HepG2 (cell line): ENCODE data around the gene ADIPOR1. TPM values are rescaled to one million over a fixed set of nuclear protein-coding genes. Genes with fewer than 3 reads are reported as not detected.
A peak's percentile ranks its signal among the peaks of the same experiment; 100 is the strongest.

Experiments
- AHR ChIP-seq: IDR thresholded peaks from 2 replicates; pipeline ENCODE4 v1.6.1; 2018; ENCODE audit warnings: missing genetic modification reagents, missing compliant biosample characterization
- ASH2L ChIP-seq: fragments of 300-600, 200-600 bp; sonication (generic); IDR thresholded peaks from 2 replicates; pipeline ENCODE4 v1.7.0; 2017; ENCODE audit warnings: low read depth, mild to moderate bottlenecking, moderate library complexity, mixed read lengths, low read length; ENCODE audit not compliant: insufficient read length
- CC2D1A ChIP-seq: sonication (generic); formaldehyde crosslinking; IDR thresholded peaks from 2 replicates; pipeline ENCODE4 v1.8.1; 2023; ENCODE audit warnings: mild to moderate bottlenecking, missing genetic modification reagents
- CCAR2 ChIP-seq: fragments of 200-400 bp; formaldehyde crosslinking; optimal IDR thresholded peaks from 2 replicates; pipeline ENCODE3; 2018; ENCODE audit warnings: low read depth, mild to moderate bottlenecking, low read length, moderate library complexity
- EED ChIP-seq: sonication (generic); formaldehyde crosslinking; IDR thresholded peaks from 2 replicates; pipeline ENCODE4 v1.5.0; 2020; ENCODE audit warnings: mild to moderate bottlenecking, missing genetic modification reagents
- ETS1 ChIP-seq: sonication (generic); formaldehyde crosslinking; IDR thresholded peaks from 2 replicates; pipeline ENCODE4 v1.4.0; 2020; ENCODE audit warnings: missing genetic modification reagents
- FOXC1 ChIP-seq: sonication (generic); formaldehyde crosslinking; IDR thresholded peaks from 2 replicates; pipeline ENCODE4 v1.8.0; 2022; ENCODE audit warnings: mild to moderate bottlenecking, missing genetic modification reagents, borderline replicate concordance
- GPBP1L1 ChIP-seq: sonication (generic); formaldehyde crosslinking; IDR thresholded peaks from 2 replicates; pipeline ENCODE4 v1.5.0; 2020; ENCODE audit warnings: mild to moderate bottlenecking, missing genetic modification reagents
- GTF2F1 ChIP-seq: fragments of 150-350 bp; IDR thresholded peaks from 2 replicates; pipeline ENCODE4 v1.6.1; 2014; ENCODE audit warnings: low read length
- IRF2 ChIP-seq: IDR thresholded peaks from 2 replicates; pipeline ENCODE4 v1.6.1; 2018; ENCODE audit warnings: missing genetic modification reagents, missing compliant biosample characterization
- KDM6A ChIP-seq: IDR thresholded peaks from 2 replicates; pipeline ENCODE4 v1.6.1; 2016; ENCODE audit warnings: low read depth
- KLF11 ChIP-seq: IDR thresholded peaks from 2 replicates; pipeline ENCODE4 v1.6.1; 2016; ENCODE audit warnings: missing compliant biosample characterization
- MLLT10 ChIP-seq: sonication (generic); formaldehyde crosslinking; IDR thresholded peaks from 2 replicates; pipeline ENCODE4 v1.4.0; 2020; ENCODE audit warnings: missing genetic modification reagents
- MZF1 ChIP-seq: sonication (generic); formaldehyde crosslinking; IDR thresholded peaks from 2 replicates; pipeline ENCODE4 v1.8.1; 2023; ENCODE audit warnings: mild to moderate bottlenecking, missing genetic modification reagents, borderline replicate concordance
- RXRB ChIP-seq: IDR thresholded peaks from 2 replicates; pipeline ENCODE4 v1.6.1; 2016; ENCODE audit warnings: borderline replicate concordance, missing genetic modification reagents, missing compliant biosample characterization
- SIN3B ChIP-seq: fragments of 150-350 bp; IDR thresholded peaks from 2 replicates; pipeline ENCODE4 v1.6.1; 2014; ENCODE audit warnings: low read length
- SNAPC2 ChIP-seq: sonication (generic); formaldehyde crosslinking; IDR thresholded peaks from 2 replicates; pipeline ENCODE4 v1.8.1; 2022; ENCODE audit warnings: mild to moderate bottlenecking, missing genetic modification reagents
- TEAD3 ChIP-seq: optimal IDR thresholded peaks from 2 replicates; pipeline ENCODE3; 2016; ENCODE audit warnings: borderline replicate concordance
- YY1 ChIP-seq: IDR thresholded peaks from 2 replicates; pipeline ENCODE4 v1.6.1; 2011; ENCODE audit warnings: low read length, low read depth, moderate library complexity, mild to moderate bottlenecking; ENCODE audit not compliant: insufficient read depth, insufficient replicate concordance
- ZBTB7B ChIP-seq: sonication (generic); formaldehyde crosslinking; IDR thresholded peaks from 2 replicates; pipeline ENCODE4 v1.4.0; 2020; ENCODE audit warnings: missing genetic modification reagents
- ZMAT3 ChIP-seq: sonication (generic); formaldehyde crosslinking; conservative IDR thresholded peaks from 2 replicates; pipeline ENCODE4 v1.7.0; 2021; ENCODE audit warnings: missing genetic modification reagents
- ZNF24 ChIP-seq: fragments of 450-650 bp; IDR thresholded peaks from 2 replicates; pipeline ENCODE4 v1.6.1; 2017; ENCODE audit warnings: antibody characterized with exemption, mild to moderate bottlenecking
- ZNF510 ChIP-seq: sonication (generic); formaldehyde crosslinking; IDR thresholded peaks from 2 replicates; pipeline ENCODE4 v1.4.0; 2020; ENCODE audit warnings: low read depth, mild to moderate bottlenecking, missing genetic modification reagents
- polyA plus RNA-seq, 8 experiments: library from polyadenylated mRNA; depleted of rRNA in 3 of 8; stranded (reverse) in 7 of 8; unstranded in 1 of 8; fragments of >200 nt; fragmentation: Illumina TruSeq in 4 of 8; extraction: Trizol in 4 of 8; gene quantifications; 2 replicates each; pipeline versions ENCODE4 v1.2.1 to v1.2.3, GENCODE V29; 2011 to 2016; ENCODE audit warnings: low read depth in 4 of 8, missing spikeins in 1 of 8, mixed read lengths in 1 of 8; ENCODE audit not compliant: insufficient read depth in 1 of 8
- total RNA-seq, 5 experiments: library from RNA; depleted of rRNA; stranded (reverse); fragments of >200 nt; fragmentation: Illumina TruSeq; extraction: Trizol; gene quantifications; 2 replicates each; pipeline ENCODE4 v1.2.3, GENCODE V29; 2016; ENCODE audit warnings: low read depth in 1 of 5
- TF ChIP-seq, protein P1 (sequence below): sonication (generic); formaldehyde crosslinking; IDR thresholded peaks from 2 replicates; pipeline ENCODE4 v1.4.0; 2020; ENCODE audit warnings: missing genetic modification reagents, borderline replicate concordance

ADIPOR1 gene
- total and polyA plus RNA-seq, 2 of the 13 experiments (the other 11 are each of a cell fraction or from before 2014, with no cell fraction given), result 60.0 to 141 TPM

DNA sequence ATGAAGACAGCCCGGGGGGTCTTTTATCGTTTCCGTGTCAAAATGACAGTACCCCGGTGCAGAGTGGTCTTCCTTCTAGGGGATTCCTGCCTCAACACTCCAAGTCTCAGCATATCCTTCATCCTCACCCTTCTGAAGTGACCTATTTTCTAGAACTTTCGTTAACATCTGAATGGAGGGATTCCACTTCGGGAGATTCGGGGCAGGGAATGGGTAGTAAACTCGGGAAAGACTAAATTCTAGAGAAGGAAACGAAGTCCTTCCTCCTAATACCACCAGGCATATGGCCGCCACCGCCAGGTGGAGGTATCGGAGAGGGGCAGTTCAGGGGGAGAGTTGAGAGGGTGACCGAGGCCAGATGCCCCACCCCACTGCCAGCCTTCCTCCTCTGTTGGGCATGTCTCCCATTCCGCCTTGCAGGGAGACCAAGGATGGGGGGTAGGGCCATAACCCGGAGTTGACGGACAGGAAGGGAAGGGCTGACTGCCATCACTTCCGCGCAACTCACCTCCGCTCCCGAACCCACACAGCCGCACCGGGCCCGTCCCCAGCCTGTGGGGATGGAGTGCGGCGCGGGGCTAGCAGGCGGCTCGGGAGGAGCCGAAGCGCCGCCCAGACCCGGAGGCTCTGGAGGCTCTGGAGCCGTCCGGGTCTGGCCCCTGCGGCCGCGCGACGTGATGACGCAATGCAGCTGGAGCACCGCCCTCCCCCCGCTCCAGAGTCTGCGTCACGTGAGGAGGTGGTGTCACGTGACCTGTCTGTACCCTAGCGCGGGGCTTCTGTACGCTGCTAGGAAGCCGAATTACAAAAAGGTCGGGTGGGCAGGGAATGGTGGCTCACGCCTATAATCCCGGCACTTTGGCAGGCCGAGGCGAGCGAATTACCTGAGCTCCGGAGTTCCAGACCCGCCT is 31.3 kb downstream of the ADIPOR1 start, which contains the start of gene KLHL12 (continued):
- TF ChIP-seq, protein P1, sequence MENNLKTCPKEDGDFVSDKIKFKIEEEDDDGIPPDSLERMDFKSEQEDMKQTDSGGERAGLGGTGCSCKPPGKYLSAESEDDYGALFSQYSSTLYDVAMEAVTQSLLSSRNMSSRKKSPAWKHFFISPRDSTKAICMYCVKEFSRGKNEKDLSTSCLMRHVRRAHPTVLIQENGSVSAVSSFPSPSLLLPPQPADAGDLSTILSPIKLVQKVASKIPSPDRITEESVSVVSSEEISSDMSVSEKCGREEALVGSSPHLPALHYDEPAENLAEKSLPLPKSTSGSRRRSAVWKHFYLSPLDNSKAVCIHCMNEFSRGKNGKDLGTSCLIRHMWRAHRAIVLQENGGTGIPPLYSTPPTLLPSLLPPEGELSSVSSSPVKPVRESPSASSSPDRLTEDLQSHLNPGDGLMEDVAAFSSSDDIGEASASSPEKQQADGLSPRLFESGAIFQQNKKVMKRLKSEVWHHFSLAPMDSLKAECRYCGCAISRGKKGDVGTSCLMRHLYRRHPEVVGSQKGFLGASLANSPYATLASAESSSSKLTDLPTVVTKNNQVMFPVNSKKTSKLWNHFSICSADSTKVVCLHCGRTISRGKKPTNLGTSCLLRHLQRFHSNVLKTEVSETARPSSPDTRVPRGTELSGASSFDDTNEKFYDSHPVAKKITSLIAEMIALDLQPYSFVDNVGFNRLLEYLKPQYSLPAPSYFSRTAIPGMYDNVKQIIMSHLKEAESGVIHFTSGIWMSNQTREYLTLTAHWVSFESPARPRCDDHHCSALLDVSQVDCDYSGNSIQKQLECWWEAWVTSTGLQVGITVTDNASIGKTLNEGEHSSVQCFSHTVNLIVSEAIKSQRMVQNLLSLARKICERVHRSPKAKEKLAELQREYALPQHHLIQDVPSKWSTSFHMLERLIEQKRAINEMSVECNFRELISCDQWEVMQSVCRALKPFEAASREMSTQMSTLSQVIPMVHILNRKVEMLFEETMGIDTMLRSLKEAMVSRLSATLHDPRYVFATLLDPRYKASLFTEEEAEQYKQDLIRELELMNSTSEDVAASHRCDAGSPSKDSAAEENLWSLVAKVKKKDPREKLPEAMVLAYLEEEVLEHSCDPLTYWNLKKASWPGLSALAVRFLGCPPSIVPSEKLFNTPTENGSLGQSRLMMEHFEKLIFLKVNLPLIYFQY (CRISPR knock-in tag), result peak; percentile 97
- TF ChIP-seq SIN3B (peak; percentile 93), YY1 (peak; percentile 83), CC2D1A (CRISPR knock-in tag) (no peak), ETS1 (CRISPR knock-in tag) (no peak), FOXC1 (peak; percentile 87; the same call in 1 of the 2 replicates), ASH2L (peak; percentile 92), GTF2F1 (peak; percentile 94; the same call in 1 of the 2 replicates), EED (peak; percentile 83; the same call in 1 of the 2 replicates), IRF2 (CRISPR knock-in tag) (peak; percentile 84; the same call in 1 of the 2 replicates), ZNF24 (no peak), KLF11 (CRISPR knock-in tag) (peak; percentile 93; the same call in 1 of the 2 replicates), MZF1 (CRISPR knock-in tag) (0 out of 2 replicates have a peak, but pooled peaks have one; percentile 77), CCAR2 (no peak), ZBTB7B (CRISPR knock-in tag) (0 out of 2 replicates have a peak, but pooled peaks have one; percentile 27), KDM6A (CRISPR knock-in tag) (no peak), RXRB (CRISPR knock-in tag) (peak; percentile 53; the same call in 1 of the 2 replicates), ZMAT3 (CRISPR knock-in tag) (peak; percentile 77; the same call in 1 of the 2 replicates), GPBP1L1 (no peak), MLLT10 (CRISPR knock-in tag) (no peak), AHR (no peak; the same call in 1 of the 2 replicates), TEAD3 (CRISPR knock-in tag) (peak; percentile 69), SNAPC2 (CRISPR knock-in tag) (no peak), ZNF510 (CRISPR knock-in tag) (no peak)
